NCI-H146 (cell line): Measurements from ENCODE around the gene UBXN11.
A peak's percentile ranks its signal among the peaks of the same experiment; 100 is the strongest.

Experiments
- DNase-seq: peaks from one replicate; lab custom pipeline; 2025; lab: John Stamatoyannopoulos, UW

UBXN11 gene

DNA sequence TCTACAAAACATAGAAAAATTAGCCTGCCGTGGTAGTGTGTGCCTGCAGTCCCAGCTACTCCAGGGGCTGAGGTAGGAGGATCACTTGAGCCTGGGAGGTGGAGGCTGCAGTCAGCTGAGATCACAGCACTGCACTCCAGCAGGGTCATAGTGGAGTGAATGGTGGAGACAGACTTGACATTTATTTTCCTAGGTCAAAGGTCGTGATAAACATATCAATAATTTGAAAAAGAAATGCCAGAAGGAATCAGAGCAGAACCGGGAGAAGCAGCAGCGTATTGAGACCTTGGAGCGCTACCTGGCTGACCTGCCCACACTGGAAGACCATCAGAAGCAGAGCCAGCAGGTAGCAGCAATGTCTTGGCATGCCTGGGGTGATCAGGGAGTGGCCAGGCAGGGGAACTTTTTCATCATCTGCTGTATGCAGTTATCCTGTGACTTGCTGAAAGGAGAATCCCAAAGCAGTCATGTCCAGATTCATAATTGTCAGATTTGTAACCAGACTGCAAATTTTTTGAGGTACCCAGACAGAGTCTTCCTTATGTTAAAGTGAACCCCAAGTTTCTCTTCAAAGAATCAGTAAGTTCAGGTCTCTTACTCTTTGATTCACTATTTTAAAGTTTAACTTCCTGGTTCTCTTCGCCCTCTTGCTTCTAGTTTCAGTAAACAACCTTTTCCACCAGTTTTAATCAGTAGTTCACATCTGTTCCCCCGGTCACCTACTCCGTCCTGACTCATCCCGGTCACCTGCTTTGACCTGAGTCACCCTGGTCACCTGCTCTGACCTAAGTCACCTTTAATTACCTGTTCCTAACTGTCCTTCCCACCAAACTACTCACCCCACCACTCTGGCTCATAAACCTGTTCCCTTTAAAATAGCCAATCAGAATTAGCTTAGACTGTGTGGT lies 37.9 kb downstream of the UBXN11 start:
- no peak for DNase-seq

DNA sequence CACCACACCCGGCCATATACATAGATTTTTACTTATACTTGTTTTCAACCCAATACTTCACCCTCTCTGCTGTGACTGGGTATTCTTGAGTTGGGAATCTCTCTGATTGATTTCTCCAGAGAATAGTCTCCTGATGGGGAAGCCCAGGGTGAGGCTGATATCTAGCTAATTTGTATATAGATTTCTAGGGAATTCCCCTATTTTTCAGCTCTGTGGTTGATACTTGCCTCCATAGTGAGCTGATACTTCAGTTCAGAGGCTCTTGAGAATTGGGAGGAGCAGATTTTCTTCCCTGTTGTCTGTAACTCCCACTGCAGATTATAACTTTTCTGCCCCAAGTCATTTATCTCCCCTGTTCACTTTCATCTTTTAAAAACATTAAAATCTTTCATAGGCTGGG lies 41.0 kb downstream of the UBXN11 start:
- DNase-seq, result no peak

DNA sequence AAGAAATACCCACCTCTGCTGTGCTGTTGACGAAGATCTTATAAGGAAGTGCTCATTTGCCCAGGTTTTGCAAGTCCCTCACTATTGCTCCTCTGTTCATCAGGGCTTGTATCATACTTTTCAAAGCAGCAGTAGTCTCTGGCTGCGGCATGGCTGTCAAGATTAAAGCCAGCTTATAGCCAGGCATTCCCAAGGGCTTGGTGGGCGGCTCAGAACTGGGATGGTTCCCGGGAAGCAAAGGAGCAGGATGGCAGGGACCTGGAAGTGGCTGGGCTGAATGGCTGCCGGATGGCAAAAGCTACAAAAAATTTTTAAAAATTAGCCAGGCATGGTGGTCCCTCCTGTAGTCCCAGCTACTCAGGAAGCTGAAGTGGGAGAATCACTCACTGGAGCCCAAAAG lies 43.2 kb downstream of the UBXN11 start:
- no peak for DNase-seq

GRCh38 chr1:26259578-26259977 lies 46.9 kb downstream of the UBXN11 start:
- DNase-seq, result no peak

- DNase-seq, result no peak
Measured at GRCh38 chr1:26259005-26259404, 47.4 kb downstream of the UBXN11 start.

GRCh38 chr1:26257222-26257621 lies 49.2 kb downstream of the UBXN11 start:
- no peak for DNase-seq

- DNase-seq, result no peak
Measured at GRCh38 chr1:26254404-26254803, 52.0 kb downstream of the UBXN11 start.

GRCh38 chr1:26252718-26253117 lies 53.7 kb downstream of the UBXN11 start:
- DNase-seq, result no peak

GRCh38 chr1:26239936-26240335 lies 66.5 kb downstream of the UBXN11 start:
- no peak for DNase-seq

DNA sequence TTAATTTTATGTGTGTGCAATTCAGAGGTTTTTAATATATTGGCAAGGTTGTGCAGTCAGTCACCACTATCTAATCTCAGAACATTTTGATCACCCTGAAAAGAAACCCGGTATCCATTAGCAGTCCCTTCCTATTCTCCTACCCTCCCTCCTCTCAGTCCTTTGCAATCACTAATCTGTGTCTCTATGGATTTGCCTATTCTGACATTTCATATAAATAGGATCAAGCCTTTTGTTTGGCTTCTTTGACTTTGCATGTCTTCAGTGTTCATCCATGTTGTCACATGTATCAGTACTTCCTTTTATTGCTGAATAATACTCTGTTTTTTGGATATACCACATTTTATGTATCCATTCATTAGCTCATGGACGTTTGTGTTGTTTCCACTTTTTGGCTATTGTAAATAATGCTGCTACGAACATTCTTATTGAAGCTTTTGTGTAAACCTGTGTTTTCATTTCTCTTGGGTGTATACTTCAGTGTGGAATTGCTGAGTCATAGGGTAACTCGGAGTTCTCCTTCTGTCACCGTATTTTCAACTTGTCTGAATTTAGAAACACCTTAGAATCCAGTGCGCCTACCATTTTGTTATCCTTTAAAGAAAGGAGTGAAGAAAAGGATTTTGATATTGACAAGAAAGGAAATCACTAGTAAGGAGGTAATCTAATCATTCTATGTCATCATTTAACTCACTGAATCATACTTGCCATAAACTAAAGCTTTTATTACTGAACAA lies 69.0 kb downstream of the UBXN11 start:
- no peak for DNase-seq

GRCh38 chr1:26234644-26235370 lies 71.6 kb downstream of the UBXN11 start:
- no peak for DNase-seq

DNA sequence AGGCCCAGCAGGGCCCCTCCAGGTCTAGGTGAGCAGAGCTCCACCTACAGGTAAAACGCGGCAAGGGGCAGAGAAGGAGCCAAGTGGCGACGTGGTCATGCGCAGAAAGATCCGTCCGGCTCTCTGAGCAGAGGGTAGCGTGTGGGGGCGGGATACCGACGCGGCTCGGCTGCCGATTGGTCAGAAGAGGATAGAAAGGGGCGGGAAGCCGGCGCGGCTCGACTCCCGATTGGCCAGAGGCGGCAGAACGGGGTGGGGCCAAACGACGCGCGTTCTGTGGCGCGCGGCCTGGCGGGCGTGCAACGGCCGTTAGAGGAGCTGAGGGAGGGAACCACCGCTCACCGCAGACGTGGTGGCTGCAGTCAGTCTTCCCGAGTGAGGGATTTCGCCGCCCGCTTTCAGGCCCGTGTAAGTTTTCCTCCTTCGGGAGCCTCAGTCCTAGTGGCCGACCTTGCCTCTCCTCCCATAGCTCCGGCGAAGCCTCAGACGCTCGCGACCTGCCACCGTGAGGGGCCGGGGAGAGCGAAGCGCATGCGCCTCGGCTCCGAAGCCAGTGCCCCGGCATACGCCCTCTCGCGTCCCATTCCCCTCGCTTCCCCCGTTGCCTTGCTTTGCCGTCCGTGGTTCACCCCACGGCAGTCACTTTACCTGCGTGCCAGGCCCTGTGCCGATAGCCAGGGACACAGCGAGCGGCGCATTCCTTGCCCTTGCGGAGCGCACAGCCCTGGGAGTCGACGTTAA lies 72.4 kb downstream of the UBXN11 start, which contains the start of gene CEP85:
Gene CEP85, plus strand, starts transcription at position 298 of the 741 bp plus-strand sequence. CDS start 5,584 bp downstream, outside the sequence.
- peak; percentile 94 for DNase-seq
